ENCODE results near the gene LPP.

Gene LPP

GRCh38 chr3:188788621-188789081 is 634.7 kb downstream of the LPP start:
- H3K4me3 ChIP-seq (ENCODE audit: low read depth, low read length): no peak overlapping the region
- peak; percentile 98 for DNase-seq (ENCODE audit: low read depth)

GRCh38 chr3:188789251-188789650 is 635.3 kb downstream of the LPP start:
- DNase-seq (ENCODE audit: low read depth): no peak
- no peak overlapping the region for H3K4me3 ChIP-seq (ENCODE audit: low read depth, low read length)

- H3K4me3 ChIP-seq (ENCODE audit: low read depth, low read length): no peak overlapping the region
- DNase-seq (ENCODE audit: low read depth): no peak
Observed at GRCh38 chr3:188791311-188791710, 637.4 kb downstream of the LPP start.

- no peak overlapping the region for H3K4me3 ChIP-seq (ENCODE audit: low read depth, low read length)
- no peak for DNase-seq (ENCODE audit: low read depth)
Observed at GRCh38 chr3:188792793-188793192, 638.8 kb downstream of the LPP start.

- DNase-seq (ENCODE audit: low read depth): peak; percentile 97
Observed at GRCh38 chr3:188796122-188796631, 642.2 kb downstream of the LPP start.

GRCh38 chr3:188797045-188797444 is 643.1 kb downstream of the LPP start:
- H3K4me3 ChIP-seq (ENCODE audit: low read depth, low read length): no peak overlapping the region
- no peak for DNase-seq (ENCODE audit: low read depth)

More at GRCh38 chr3:188796122-188796631, 642.2 kb downstream of the LPP start:
- no peak overlapping the region for H3K4me3 ChIP-seq (ENCODE audit: low read depth, low read length)

- no peak overlapping the region for H3K4me3 ChIP-seq (ENCODE audit: low read depth, low read length)
- no peak for DNase-seq (ENCODE audit: low read depth)
Observed at GRCh38 chr3:188798556-188799145, 644.7 kb downstream of the LPP start.

GRCh38 chr3:188801393-188801792 is 647.4 kb downstream of the LPP start:
- no peak overlapping the region for H3K4me3 ChIP-seq (ENCODE audit: low read depth, low read length)
- DNase-seq (ENCODE audit: low read depth): no peak

GRCh38 chr3:188802645-188803044 is 648.7 kb downstream of the LPP start:
- no peak overlapping the region for H3K4me3 ChIP-seq (ENCODE audit: low read depth, low read length)
- DNase-seq (ENCODE audit: low read depth): no peak

GRCh38 chr3:188807006-188807405 is 653.0 kb downstream of the LPP start:
- no peak overlapping the region for H3K4me3 ChIP-seq (ENCODE audit: low read depth, low read length)
- DNase-seq (ENCODE audit: low read depth): no peak

GRCh38 chr3:188812198-188812597 is 658.2 kb downstream of the LPP start:
- H3K4me3 ChIP-seq (ENCODE audit: low read depth, low read length): no peak overlapping the region
- DNase-seq (ENCODE audit: low read depth): no peak

GRCh38 chr3:188814581-188814980 is 660.6 kb downstream of the LPP start:
- DNase-seq (ENCODE audit: low read depth): no peak
- H3K4me3 ChIP-seq (ENCODE audit: low read depth, low read length): no peak overlapping the region

GRCh38 chr3:188817103-188817934 is 663.4 kb downstream of the LPP start:
- H3K4me3 ChIP-seq (ENCODE audit: low read depth, low read length): no peak overlapping the region
- no peak for DNase-seq (ENCODE audit: low read depth)

- H3K4me3 ChIP-seq (ENCODE audit: low read depth, low read length): no peak overlapping the region
- DNase-seq (ENCODE audit: low read depth): no peak
Observed at GRCh38 chr3:188817935-188818269, 663.9 kb downstream of the LPP start.

- DNase-seq (ENCODE audit: low read depth): no peak
- H3K4me3 ChIP-seq (ENCODE audit: low read depth, low read length): no peak overlapping the region
Observed at GRCh38 chr3:188818282-188818681, 664.3 kb downstream of the LPP start.

GRCh38 chr3:188819939-188820338 is 666.0 kb downstream of the LPP start:
- peak; percentile 58 for DNase-seq (ENCODE audit: low read depth)
- no peak overlapping the region for H3K4me3 ChIP-seq (ENCODE audit: low read depth, low read length)

- H3K4me3 ChIP-seq (ENCODE audit: low read depth, low read length): no peak overlapping the region
- no peak for DNase-seq (ENCODE audit: low read depth)
Observed at GRCh38 chr3:188822004-188822403, 668.0 kb downstream of the LPP start.

- H3K4me3 ChIP-seq (ENCODE audit: low read depth, low read length): no peak overlapping the region
- no peak for DNase-seq (ENCODE audit: low read depth)
Observed at GRCh38 chr3:188822411-188822810, 668.5 kb downstream of the LPP start.

- H3K4me3 ChIP-seq (ENCODE audit: low read depth, low read length): no peak overlapping the region
- no peak for DNase-seq (ENCODE audit: low read depth)
Observed at GRCh38 chr3:188824566-188824965, 670.6 kb downstream of the LPP start.

- no peak for DNase-seq (ENCODE audit: low read depth)
- no peak overlapping the region for H3K4me3 ChIP-seq (ENCODE audit: low read depth, low read length)
Observed at GRCh38 chr3:188825901-188826300, 671.9 kb downstream of the LPP start.

- H3K4me3 ChIP-seq (ENCODE audit: low read depth, low read length): no peak overlapping the region
- DNase-seq (ENCODE audit: low read depth): no peak
Observed at GRCh38 chr3:188826574-188826973, 672.6 kb downstream of the LPP start.

Measured in skeletal muscle cell (primary cell).